Smooth muscle cell (in vitro differentiated cells): ENCODE data around the gene MTCL1. TPM values are rescaled to one million over a fixed set of nuclear protein-coding genes. Genes with fewer than 3 reads are reported as not detected.

Source experiments
- DNase-seq: peaks from one replicate; lab custom pipeline; 2025; ENCODE audit not compliant: unreplicated experiment; lab: John Stamatoyannopoulos, UW
- H2AFZ ChIP-seq: fragments of 200-600 bp; sonication (generic); 2 replicates; pipeline ENCODE4 v1.6.0; 2016; ENCODE audit warnings: antibody characterized with exemption, low read depth, mild to moderate bottlenecking
- H3F3A ChIP-seq: fragments of 200-600 bp; sonication (generic); 2 replicates; pipeline ENCODE4 v1.6.0; 2017; ENCODE audit warnings: antibody characterized with exemption, low read depth
- H3K27ac ChIP-seq: fragments of 200-600 bp; sonication (generic); 2 replicates; pipeline ENCODE4 v1.5.1; 2016; ENCODE audit warnings: low read depth, mild to moderate bottlenecking
- H3K27me3 ChIP-seq: fragments of 200-600 bp; sonication (generic); 2 replicates; pipeline ENCODE4 v1.6.1; 2016; ENCODE audit warnings: low read depth, mild to moderate bottlenecking
- H3K36me3 ChIP-seq: fragments of 200-600 bp; sonication (generic); 2 replicates; pipeline ENCODE4 v1.5.1; 2016; ENCODE audit warnings: low read depth
- H3K4me1 ChIP-seq: fragments of 200-600 bp; sonication (generic); 2 replicates; pipeline ENCODE4 v1.5.1; 2016; ENCODE audit warnings: low read depth
- H3K4me2 ChIP-seq: fragments of 200-600 bp; sonication (generic); 2 replicates; pipeline ENCODE4 v1.6.0; 2016; ENCODE audit warnings: mild to moderate bottlenecking
- H3K4me3 ChIP-seq: fragments of 200-600 bp; sonication (generic); 2 replicates; pipeline ENCODE4 v1.5.1; 2016; ENCODE audit warnings: mild to moderate bottlenecking
- H3K79me2 ChIP-seq: fragments of 200-600 bp; sonication (generic); 2 replicates; pipeline ENCODE4 v1.6.0; 2016; ENCODE audit warnings: low read depth, mild to moderate bottlenecking
- H3K9ac ChIP-seq: fragments of 200-600 bp; sonication (generic); 2 replicates; pipeline ENCODE4 v1.6.0; 2016; ENCODE audit warnings: low read depth
- H3K9me3 ChIP-seq: fragments of 200-600 bp; sonication (generic); replicated peaks from 2 replicates; pipeline ENCODE4 v1.5.1; 2016; ENCODE audit warnings: low read depth
- H4K20me1 ChIP-seq: fragments of 200-600 bp; sonication (generic); 2 replicates; pipeline ENCODE4 v1.6.0; 2016; ENCODE audit warnings: low read depth
- CTCF ChIP-seq: fragments of 200-600 bp; sonication (generic); IDR thresholded peaks from 2 replicates; pipeline ENCODE4 v1.5.1; 2017; ENCODE audit warnings: borderline replicate concordance, mild to moderate bottlenecking, antibody characterized with exemption; ENCODE audit not compliant: insufficient read depth, poor library complexity, severe bottlenecking
- WGBS: methylation state at CpG from one replicate; pipeline ENCODE4 v1.1.7; 2016; ENCODE audit warnings: low lambda C conversion rate; 5-methylcytosine and 5-hydroxymethylcytosine counted together
- polyA plus RNA-seq: library from polyadenylated mRNA; unstranded; fragments of >200 nt; fragmentation: Nextera tagmentation; extraction: Ambion mirVana; gene quantifications from 2 replicates; pipeline ENCODE4 v1.2.1, GENCODE V29; 2016
- total RNA-seq: library from RNA; depleted of rRNA; stranded (reverse); fragments of >200 nt; gene quantifications from 2 replicates; pipeline ENCODE4 v1.2.3, GENCODE V29; 2014

Gene MTCL1
- total and polyA plus RNA-seq, 2 experiments from 2014 or later, result 5.5 to 15.2 TPM

- DNase-seq, result no peak
- Histone ChIP-seq H3F3A (no peaks in the 10 kb centered on the region), H4K20me1 (peaks cover 37% of the 10 kb centered on the region), H2AFZ (no peak overlapping the region), H3K4me2 (no peak overlapping the region), H3K9ac (no peak overlapping the region), H3K27me3 (no peaks in the 10 kb centered on the region), H3K79me2 (peaks cover 39% of the 10 kb centered on the region), H3K9me3 (no peaks in the 10 kb centered on the region), H3K4me1 (peaks cover 13% of the 10 kb centered on the region), H3K36me3 (no peaks in the 10 kb centered on the region), H3K4me3 (no peak overlapping the region), H3K27ac (no peak overlapping the region)
- no peak for TF ChIP-seq CTCF
- WGBS, result 76% methylated on average over 14 of the region's 14 CpGs
Observed at GRCh38 chr18:8709248-8710059, 4.1 kb downstream of the MTCL1 start.

GRCh38 chr18:8711736-8712135, 6.4 kb downstream of the MTCL1 start:
- no peak overlapping the region for H2AFZ ChIP-seq
- H3K27me3 ChIP-seq, result no peaks in the 10 kb centered on the region
- no peak overlapping the region for H3K9ac ChIP-seq
- TF ChIP-seq CTCF, result no peak
- no peak for DNase-seq
- no peak overlapping the region for H3K4me2 ChIP-seq
- H3K9me3 ChIP-seq, result no peaks in the 10 kb centered on the region
- H3K79me2 ChIP-seq, result peaks cover 45% of the 10 kb centered on the region
- WGBS, result 89% methylated on average over 5 of the region's 5 CpGs
- no peaks in the 10 kb centered on the region for H3F3A ChIP-seq
- peaks cover 18% of the 10 kb centered on the region for H3K4me1 ChIP-seq
- H4K20me1 ChIP-seq, result peaks cover 32% of the 10 kb centered on the region
- no peak overlapping the region for H3K27ac ChIP-seq
- H3K36me3 ChIP-seq, result no peaks in the 10 kb centered on the region
- H3K4me3 ChIP-seq, result no peak overlapping the region

- Histone ChIP-seq H3K79me2 (peaks cover 49% of the 10 kb centered on the region), H3K4me2 (no peak overlapping the region), H3K27ac (no peak overlapping the region), H3K4me3 (no peak overlapping the region), H4K20me1 (peaks cover 27% of the 10 kb centered on the region), H3K9ac (no peak overlapping the region), H3F3A (no peaks in the 10 kb centered on the region), H3K27me3 (no peaks in the 10 kb centered on the region), H2AFZ (no peak overlapping the region), H3K4me1 (peaks cover 18% of the 10 kb centered on the region), H3K36me3 (no peaks in the 10 kb centered on the region), H3K9me3 (no peaks in the 10 kb centered on the region)
- DNase-seq, result no peak
- no peak for TF ChIP-seq CTCF
- 71% methylated on average over 8 of the region's 8 CpGs for WGBS
Observed at GRCh38 chr18:8713691-8714090, 8.3 kb downstream of the MTCL1 start.

- no peaks in the 10 kb centered on the region for H3K36me3 ChIP-seq
- no peak overlapping the region for H3K9ac ChIP-seq
- H3K4me1 ChIP-seq, result peaks cover 21% of the 10 kb centered on the region
- no peak for DNase-seq
- 97% methylated on average over 4 of the region's 4 CpGs for WGBS
- H3K27me3 ChIP-seq, result no peaks in the 10 kb centered on the region
- H3F3A ChIP-seq, result no peaks in the 10 kb centered on the region
- TF ChIP-seq CTCF, result no peak
- H3K9me3 ChIP-seq, result no peaks in the 10 kb centered on the region
- no peak overlapping the region for H3K4me3 ChIP-seq
- H3K4me2 ChIP-seq, result no peak overlapping the region
- H3K27ac ChIP-seq, result no peak overlapping the region
- H2AFZ ChIP-seq, result no peak overlapping the region
- peaks cover 37% of the 10 kb centered on the region for H3K79me2 ChIP-seq
- H4K20me1 ChIP-seq, result peaks cover 26% of the 10 kb centered on the region
Observed at GRCh38 chr18:8715599-8715998, 10.2 kb downstream of the MTCL1 start.
